DMS 273 (cell line): ENCODE measurements around the gene CHD9.
"Not testable (repeated sequence)": the region's sequence is repeated elsewhere in the genome, so short reads cannot be mapped to it uniquely, and the experiment has no call there.

Source experiments
- DNase-seq: peaks from one replicate; lab custom pipeline; 2025; ENCODE audit not compliant: unreplicated experiment; lab: John Stamatoyannopoulos, UW

Gene CHD9

GRCh38 chr16:53071748-53072301 is 17.0 kb downstream of the CHD9 start:
- DNase-seq: peak; percentile 88

- no peak for DNase-seq
These were observed 18.2 kb downstream of the CHD9 start for GRCh38 chr16:53073022-53073421.

- not testable (repeated sequence) for DNase-seq
These were observed 19.5 kb downstream of the CHD9 start for GRCh38 chr16:53074296-53074695.

DNA sequence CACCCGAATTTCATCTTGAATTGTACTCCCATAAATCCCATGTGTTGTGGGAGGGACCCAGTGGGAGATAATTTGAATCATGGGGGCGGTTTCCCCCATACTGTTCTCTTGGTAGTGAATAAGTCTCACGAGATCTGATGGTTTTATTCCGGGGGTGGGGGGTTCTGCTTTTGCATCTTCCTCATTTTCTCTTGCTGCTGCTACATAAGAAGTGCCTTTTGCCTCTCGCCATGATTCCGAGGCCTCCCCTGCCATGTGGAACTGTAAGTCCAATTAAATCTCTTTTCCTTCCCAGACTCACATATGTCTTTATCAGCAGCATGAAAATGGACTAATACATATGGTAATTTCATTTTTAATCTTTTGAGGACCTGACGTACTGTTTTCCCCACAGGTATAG is 20.7 kb downstream of the CHD9 start:
- not testable (repeated sequence) for DNase-seq

DNA sequence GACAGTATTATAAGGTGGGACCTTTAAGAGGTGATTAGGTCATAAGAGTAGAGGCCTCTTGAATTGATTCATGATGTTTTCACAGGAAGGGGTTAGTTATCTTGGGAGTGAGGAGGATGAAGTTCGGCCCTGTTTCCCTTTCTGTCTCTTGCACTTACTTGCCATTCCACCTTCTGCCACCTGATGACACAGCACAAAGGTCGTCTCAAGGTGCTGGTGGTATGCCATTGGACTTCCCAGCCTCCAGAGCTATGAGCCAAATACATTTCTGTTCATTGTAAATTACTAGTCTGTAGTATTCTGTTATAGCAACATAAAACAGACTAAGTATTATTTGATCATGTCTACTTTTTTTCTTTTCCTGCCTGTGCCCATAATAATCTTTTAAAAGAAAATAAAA is 23.5 kb downstream of the CHD9 start:
- DNase-seq: no peak

DNA sequence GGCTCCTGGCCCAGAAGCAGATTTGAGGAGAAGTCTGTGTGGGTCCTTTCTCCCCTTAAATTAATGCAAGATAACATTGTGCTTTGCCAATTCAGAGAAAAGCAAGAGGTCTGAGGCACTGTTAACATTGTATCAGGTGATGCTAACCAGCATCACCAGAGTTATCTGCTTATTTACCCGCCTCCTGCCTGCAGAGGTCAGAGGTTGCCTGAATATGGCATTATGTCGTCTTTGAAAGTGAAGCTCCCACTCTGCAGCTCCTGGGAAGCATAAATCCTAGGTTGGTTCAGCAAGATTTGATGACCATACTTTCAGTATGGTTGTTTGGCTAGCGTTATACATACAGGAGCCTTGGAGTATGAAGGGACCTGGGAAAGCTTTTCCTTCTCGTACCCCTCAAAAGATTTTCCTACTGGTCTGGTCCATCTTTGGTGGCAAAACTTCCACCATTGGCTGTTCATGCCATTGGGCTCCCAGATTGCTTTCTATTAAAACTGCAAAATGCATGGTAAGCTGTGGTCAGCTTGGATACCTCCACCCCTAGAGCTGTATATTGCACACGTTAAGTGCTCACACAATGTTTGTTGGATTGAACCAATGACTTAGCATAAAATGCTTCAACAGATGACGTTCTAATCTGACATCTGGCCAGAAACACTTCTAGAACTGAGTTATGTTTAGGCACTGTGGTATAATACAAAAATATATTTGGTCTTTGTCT is 24.1 kb downstream of the CHD9 start:
- DNase-seq: peak; percentile 39

DNA sequence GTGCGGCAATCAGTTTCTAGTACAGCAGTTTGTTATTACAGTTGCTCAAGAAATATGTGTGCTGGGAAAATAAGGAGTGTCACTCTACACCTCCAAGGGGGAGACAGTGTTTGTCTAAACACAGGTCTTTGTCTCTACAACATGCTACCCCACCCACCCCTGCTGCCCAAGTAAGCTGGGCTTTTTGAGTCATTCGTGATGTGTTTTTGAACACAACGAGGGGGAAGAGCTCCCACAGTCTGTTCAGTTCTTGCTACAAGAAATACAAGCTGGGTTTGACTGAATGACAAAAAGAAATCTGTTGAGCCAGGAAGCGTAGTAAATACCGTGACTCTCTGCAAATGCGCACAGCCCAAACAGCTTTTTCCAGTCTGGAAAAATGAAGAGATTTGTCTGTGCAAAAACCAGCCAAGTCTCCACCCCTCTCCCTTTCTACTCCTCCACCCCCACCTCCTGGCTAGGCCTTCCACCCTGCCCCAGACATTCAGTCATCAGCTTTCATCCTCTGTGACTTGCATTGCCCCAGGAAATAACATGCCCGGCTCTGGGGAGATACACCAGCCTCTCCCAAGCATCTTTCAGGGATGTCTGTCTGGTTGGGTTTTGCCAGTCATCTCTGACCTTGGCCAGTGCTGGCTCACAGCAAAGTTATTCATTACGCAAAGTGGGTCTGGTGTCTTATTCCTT is 25.7 kb downstream of the CHD9 start:
- DNase-seq: peak; percentile 62

DNA sequence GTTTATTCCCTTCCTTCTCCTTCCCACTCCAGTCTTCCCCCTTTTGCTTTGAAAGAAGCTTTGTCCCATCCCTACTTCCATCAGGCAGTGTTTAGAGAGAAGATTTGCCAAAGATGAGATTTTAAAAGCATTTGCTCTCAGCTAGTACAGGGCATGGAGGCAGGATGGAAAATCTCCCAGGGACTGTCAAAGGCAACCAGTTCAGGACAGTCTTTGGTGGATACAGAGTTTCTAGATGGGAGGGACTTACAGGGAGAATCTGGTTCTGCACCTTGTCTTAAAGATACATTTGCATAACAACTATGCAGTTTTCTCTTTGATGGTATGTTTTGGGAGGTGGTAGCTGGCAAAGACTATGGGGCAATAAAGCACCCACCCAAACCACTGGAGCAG is 26.2 kb downstream of the CHD9 start:
- no peak for DNase-seq

- DNase-seq: no peak
These were observed 27.1 kb downstream of the CHD9 start for GRCh38 chr16:53081686-53082407.

DNA sequence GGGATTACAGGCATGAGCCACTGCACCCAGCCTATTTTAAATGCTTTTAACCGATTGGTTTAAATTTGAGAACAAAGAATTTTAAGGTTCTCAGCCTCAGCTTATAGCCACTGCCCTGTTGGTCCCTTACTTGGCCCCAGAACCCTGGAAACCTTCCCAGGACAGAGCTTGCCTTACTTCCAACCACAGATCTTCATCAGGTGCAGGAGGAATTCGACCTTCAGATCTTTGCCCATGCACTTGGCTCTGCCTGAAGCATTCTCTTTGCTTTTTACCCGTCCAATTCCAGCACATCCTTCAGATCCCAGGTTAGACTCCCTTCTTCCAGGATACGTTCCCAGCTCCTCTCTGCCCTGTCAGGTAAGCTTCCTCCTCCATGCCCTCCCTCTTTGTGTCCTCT is 27.7 kb downstream of the CHD9 start:
- no peak for DNase-seq

GRCh38 chr16:53083119-53083518 is 28.3 kb downstream of the CHD9 start:
- DNase-seq: no peak

- DNase-seq: peak; percentile 19
These were observed 29.4 kb downstream of the CHD9 start for GRCh38 chr16:53084141-53084541.

DNA sequence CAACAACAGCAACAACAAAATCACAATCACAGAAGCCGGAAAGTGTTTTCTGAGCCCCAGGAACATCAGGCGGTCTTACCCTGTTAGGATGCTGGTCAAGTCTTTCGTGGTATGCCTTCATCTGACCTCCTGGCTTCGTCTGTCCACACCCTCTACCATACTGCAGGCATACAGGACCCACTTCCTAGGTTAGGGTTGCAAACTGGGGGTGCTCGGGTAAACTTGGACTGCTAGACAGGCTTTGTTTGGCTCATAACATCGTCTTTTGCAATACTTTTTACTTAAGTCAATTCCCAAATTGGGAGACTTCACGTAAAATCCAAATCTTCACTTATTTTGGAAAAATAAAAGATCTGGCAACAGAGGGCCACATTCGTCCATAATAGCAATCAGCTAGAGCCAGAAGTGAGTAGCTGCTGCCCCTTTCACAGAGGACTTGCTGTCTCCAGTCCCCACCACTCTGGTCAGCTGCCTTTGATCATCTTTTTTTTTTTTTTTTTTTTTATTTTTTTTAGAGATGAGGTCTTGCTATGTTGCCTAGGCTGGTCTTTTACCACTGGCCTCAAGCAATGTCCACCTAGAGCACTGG is 30.0 kb downstream of the CHD9 start:
- DNase-seq: no peak

DNA sequence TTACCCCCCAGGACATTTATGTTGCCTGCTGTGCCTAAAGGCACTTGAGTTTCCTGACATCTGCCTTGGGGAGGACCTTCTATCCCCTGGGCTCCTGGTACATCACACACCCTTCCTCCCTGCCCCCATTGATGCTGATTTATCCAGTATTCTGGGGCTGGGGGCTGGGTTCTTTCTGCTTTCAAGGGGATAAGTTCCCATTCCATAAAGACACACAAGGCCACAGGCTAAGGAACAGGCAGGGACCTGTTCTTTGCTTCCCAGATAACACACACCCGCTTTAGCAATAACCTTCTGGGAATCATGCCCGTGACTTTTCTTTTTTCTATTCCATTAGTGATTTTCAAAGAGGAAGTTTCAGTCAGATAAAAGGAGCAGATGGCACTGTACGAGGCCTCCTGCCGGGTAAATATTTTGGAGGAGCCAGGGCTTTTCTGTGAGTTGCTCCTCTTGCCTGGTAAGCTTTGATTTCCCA is 30.6 kb downstream of the CHD9 start:
- peak; percentile 95 for DNase-seq

DNA sequence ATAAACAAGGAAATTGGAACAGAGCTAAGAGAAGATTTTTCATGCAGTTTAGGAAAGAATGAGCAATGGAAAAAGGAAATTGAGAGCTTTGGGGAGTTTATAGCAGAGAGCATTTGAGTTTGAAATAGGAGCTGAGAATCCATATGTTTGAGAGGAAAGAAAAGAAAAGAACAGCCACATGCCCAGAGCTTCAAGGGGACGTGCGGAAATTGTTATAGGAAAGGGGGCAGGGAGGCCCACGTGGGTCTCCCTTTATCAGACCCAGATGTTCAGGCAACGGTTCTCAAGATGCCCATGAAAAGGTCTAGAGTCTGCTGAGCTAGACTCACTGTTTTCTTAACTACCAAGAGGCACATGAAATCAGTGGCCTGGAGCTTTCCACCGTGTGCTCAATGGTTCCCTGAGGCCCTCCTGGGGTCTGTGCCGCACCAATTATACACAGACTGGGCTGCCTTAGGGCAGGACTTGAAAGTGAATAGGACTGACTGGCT is 31.2 kb downstream of the CHD9 start:
- peak; percentile 90 for DNase-seq

DNA sequence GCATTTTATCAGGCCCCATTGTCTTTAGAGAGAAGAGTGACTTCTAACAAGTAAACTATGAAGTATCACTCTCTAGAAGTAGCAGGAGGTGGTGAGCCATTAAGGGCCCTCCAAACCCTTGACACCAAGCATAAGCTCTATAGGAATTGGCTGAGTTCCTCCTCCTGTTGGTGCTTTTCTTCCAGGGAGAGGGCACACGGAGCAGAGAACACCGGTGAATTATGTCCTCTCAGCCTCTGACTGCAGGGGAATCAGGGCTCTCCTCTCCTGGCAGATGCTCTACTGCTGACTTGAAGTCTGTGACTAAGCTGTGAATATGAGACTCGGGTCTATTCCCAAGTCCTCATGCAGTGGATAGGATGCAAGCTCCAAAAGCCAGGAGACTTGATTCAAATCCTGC is 32.3 kb downstream of the CHD9 start:
- peak; percentile 55 for DNase-seq

GRCh38 chr16:53089434-53090285 is 34.9 kb downstream of the CHD9 start:
- peak; percentile 50 for DNase-seq

DNA sequence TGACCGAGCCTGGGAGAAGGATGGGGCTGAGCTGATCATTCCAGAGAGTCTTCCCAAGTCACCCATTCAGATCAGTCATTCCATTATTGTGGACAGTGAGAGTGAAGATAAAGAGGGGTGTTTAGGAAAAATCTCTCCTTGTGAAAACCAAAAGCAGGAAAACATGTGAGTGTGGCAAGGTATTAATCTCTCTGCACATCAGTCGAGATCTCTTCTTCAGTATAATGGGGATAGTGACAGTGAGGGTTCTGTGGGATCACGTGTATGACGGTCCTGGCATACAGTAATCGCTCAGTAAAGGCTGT is 35.4 kb downstream of the CHD9 start:
- DNase-seq: no peak

- DNase-seq: peak; percentile 97
These were observed 36.0 kb downstream of the CHD9 start for GRCh38 chr16:53090591-53091411.
